ENCODE results near the gene RAB31.

DNA sequence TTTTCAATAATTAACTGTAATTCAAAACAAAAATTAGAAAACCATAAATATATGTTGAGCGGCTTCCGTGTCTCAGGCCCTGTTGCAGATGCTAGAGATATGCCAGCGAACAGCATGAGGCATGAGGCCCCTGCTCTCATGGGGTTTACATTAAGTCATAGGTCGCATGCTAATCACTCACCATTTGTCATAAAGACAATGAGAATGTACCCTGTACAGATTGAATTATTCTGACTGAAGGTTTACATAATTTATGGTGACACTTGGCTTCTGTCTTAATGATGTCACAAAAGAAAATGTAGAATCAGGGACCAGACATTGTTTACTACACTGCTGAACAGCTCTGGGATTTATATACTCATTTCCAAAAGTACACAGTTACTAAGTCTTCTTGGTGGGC is 199.8 kb downstream of the RAB31 start:
- TF ChIP-seq EZH2 (IDR thresholded peaks at IDR 0.05; ENCODE audit: borderline replicate concordance, insufficient read depth, low read length, poor library complexity, severe bottlenecking), result no peak
- TF ChIP-seq, protein P1, sequence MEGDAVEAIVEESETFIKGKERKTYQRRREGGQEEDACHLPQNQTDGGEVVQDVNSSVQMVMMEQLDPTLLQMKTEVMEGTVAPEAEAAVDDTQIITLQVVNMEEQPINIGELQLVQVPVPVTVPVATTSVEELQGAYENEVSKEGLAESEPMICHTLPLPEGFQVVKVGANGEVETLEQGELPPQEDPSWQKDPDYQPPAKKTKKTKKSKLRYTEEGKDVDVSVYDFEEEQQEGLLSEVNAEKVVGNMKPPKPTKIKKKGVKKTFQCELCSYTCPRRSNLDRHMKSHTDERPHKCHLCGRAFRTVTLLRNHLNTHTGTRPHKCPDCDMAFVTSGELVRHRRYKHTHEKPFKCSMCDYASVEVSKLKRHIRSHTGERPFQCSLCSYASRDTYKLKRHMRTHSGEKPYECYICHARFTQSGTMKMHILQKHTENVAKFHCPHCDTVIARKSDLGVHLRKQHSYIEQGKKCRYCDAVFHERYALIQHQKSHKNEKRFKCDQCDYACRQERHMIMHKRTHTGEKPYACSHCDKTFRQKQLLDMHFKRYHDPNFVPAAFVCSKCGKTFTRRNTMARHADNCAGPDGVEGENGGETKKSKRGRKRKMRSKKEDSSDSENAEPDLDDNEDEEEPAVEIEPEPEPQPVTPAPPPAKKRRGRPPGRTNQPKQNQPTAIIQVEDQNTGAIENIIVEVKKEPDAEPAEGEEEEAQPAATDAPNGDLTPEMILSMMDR (IDR thresholded peaks at IDR 0.05; ENCODE audit: poor library complexity, severe bottlenecking), result no peak
- TF ChIP-seq RAD21 (conservative IDR thresholded peaks at IDR 0.05), result no peak
- TF ChIP-seq, protein P2, sequence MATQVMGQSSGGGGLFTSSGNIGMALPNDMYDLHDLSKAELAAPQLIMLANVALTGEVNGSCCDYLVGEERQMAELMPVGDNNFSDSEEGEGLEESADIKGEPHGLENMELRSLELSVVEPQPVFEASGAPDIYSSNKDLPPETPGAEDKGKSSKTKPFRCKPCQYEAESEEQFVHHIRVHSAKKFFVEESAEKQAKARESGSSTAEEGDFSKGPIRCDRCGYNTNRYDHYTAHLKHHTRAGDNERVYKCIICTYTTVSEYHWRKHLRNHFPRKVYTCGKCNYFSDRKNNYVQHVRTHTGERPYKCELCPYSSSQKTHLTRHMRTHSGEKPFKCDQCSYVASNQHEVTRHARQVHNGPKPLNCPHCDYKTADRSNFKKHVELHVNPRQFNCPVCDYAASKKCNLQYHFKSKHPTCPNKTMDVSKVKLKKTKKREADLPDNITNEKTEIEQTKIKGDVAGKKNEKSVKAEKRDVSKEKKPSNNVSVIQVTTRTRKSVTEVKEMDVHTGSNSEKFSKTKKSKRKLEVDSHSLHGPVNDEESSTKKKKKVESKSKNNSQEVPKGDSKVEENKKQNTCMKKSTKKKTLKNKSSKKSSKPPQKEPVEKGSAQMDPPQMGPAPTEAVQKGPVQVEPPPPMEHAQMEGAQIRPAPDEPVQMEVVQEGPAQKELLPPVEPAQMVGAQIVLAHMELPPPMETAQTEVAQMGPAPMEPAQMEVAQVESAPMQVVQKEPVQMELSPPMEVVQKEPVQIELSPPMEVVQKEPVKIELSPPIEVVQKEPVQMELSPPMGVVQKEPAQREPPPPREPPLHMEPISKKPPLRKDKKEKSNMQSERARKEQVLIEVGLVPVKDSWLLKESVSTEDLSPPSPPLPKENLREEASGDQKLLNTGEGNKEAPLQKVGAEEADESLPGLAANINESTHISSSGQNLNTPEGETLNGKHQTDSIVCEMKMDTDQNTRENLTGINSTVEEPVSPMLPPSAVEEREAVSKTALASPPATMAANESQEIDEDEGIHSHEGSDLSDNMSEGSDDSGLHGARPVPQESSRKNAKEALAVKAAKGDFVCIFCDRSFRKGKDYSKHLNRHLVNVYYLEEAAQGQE (IDR thresholded peaks at IDR 0.05; ENCODE audit: borderline replicate concordance), result no peak
- no peak for TF ChIP-seq EP300 (conservative IDR thresholded peaks at IDR 0.05; ENCODE audit: poor library complexity, severe bottlenecking)

Measured in neural cell (in vitro differentiated cells).